HK-2 (cell line): Measurements from ENCODE around the gene ZFR2.
A peak's percentile ranks its signal among the peaks of the same experiment; 100 is the strongest.
"Not testable (repeated sequence)": the region's sequence is repeated elsewhere in the genome, so short reads cannot be mapped to it uniquely, and the experiment has no call there.

ENCODE experiments used
- DNase-seq: peaks from one replicate; pipeline ENCODE4 v3.0.0-alpha.2; 2018; ENCODE audit not compliant: unreplicated experiment

The ZFR2 gene

DNA sequence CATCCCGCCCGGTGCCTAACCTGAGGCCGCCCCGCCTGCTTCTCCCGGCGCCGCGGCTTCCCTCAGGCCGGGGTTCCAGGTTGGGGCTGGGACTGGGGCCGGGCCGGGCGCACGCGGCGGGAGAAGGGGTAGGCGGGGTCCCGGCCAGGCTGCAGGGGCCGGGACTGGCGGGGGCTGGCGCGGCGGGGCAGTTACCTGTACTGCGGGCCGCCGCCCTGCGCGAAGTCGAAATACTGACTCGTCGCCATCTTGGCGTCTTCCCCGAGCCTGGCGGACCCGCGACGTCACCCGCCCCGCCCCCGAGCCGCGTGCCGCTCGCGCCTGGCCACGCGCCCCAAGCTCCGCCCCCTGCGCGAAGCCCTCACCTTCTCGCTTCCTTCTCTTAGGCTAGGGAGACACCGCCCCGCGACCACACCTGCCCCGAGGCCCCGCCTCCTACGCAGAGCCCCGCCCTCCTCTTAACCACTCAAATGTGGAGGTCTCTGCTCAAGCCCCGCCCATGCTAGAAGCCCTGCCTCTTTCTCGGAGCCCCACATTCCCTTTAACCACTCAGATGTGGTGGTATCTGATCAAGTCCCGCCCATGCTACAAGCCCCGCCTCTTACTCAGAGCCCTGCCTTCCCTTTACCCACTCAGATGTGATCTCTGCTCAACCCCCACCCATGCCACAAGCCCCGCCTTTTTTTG is at the start of gene ZFR2:
ZFR2 (minus strand) TSS at position 269 of the 687 bp plus-strand sequence; CDS start at position 248, 21 bp downstream.
- DNase-seq, result peak; percentile 94

DNA sequence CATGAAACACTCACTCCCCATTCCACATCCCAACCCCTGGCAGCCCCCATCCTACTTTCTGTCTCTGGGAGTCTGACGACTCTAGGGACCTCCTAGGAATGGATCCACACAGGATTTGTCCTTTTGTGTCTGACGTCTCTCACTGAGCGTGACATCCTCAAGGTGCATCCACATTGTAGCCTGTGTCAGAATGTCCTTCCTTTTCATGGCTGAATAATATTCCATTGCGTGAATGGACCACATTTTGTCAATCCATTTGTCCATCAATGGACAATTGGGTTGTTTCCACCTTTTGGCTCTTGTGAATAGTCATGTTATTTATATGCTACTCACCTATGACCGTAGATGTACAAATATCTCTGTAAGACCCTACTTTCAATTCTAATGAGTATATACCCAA is 47.2 kb upstream of the ZFR2 start:
- DNase-seq, result no peak

DNA sequence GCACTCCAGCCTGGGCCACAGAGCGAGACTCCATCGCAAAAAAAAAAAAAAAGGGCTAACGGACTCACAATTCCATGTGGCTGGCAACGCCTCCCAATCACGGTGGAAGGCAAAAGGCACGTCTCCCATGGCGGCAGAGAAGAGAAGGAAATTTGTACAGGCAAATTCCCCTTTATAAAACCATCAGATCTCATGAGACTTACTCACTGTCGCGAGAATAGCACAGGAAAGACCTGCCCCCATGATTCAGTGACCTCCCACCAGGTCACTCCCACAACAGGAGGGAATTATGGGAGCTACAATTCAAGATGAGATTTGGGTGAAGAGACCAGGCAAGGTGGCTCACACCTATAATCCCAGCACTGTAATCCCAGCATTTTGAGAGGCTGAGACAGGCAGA is 45.4 kb upstream of the ZFR2 start:
- DNase-seq, result no peak

DNA sequence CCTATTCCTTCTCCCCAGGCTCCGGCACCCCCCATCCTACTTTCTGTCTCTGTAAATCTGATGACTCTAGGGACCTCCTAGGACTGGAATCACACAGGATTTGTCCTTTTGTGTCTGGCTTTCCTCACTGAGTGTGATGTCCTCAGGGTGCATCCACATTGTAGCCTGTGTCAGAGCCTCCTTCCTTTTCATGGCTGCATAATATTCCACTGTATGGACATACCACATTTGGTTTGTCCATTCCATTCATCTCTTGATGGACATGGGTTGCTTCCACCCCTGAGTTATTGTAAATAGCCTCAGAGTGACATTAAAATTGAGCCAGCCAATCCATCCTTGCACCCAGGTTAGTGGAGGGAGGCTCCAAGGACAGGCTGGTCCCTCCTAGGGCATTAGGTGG is 41.3 kb upstream of the ZFR2 start:
- DNase-seq, result no peak

DNA sequence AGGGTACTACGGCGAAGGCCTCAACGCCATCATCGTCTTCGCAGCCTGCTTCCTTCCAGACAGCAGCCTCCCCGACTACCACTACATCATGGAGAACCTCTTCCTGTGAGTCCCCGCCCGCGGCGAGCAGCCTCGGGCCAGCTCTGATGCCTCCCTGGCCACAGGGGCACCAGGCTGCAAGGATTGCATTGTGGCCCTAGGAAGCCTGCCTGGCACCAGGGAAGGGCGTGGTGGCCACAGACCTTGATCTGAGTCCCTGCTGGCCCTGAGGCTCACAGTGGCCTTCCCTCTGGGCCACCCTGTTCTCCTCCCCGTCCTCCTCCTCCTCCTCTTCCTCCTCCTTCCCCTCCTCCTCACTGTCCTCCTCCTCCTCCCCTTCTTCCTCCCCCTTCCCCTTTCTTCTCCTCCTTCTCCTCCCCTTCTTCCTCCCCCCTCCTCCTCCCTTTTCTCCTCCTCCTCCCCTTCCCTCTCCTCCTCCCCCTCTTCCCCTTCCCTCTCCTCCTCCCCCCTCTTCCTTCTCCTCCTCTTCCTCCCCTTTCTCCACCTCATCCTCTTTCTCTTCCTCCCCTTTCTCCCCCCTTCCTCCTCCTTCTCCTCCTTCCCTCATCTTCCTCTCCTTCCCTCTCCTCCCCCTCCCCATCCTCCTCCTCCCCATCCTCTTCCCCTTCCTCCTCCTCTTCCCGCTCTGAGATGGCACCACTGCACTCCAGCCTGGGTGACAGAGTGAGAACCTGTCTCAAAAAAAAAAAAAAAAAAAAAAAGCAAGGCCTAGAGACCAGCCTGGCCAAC is 39.6 kb upstream of the ZFR2 start:
- DNase-seq, result no peak

DNA sequence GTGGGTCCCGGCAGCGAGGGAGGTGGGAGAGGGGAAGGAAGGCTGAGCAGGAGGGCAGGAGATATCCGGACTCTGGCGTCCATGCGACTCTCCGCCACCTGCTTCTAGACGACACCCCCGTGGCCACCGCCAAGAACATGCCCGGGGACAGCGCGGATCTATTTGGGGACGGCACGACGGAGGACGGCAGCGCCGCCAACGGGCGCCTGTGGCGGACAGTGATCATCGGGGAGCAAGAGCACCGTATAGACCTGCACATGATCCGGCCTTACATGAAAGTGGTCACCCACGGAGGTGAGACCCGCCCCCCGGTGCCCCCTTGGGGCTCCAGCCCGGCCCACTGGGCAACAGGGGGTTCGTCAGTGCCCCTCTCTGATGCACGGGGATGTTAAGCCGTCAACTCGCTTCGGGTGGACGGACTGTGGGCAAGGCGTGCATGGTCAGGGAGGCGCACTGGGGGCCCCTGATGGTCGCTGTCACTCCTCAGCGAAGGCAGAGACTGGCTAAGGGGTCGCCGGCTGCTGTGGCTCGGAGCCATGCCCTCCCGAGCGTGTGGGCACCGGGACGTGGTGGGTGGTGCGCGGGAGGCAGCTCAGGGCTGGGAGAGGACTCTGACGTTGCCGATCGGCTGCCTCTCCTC is 38.9 kb upstream of the ZFR2 start:
- DNase-seq, result no peak

DNA sequence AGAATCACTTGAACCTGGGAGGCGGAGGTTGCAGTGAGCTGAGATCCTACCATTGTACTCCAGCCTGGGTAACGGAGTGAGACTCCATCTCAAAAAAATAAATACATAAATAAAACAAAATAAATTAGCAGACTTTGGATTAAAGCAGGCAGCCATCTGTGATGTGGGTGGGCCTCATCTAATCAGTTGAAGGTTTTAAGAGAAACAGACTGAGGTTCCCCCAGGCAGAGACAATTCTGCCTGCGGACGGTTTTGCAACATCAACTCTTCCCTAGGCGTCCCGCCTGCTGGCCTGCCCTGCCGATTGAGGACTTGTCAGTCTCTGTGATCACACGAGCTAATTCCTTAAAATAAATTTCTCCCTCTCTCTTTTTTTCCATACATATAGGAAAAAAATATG is 35.4 kb upstream of the ZFR2 start:
- DNase-seq, result no peak

DNA sequence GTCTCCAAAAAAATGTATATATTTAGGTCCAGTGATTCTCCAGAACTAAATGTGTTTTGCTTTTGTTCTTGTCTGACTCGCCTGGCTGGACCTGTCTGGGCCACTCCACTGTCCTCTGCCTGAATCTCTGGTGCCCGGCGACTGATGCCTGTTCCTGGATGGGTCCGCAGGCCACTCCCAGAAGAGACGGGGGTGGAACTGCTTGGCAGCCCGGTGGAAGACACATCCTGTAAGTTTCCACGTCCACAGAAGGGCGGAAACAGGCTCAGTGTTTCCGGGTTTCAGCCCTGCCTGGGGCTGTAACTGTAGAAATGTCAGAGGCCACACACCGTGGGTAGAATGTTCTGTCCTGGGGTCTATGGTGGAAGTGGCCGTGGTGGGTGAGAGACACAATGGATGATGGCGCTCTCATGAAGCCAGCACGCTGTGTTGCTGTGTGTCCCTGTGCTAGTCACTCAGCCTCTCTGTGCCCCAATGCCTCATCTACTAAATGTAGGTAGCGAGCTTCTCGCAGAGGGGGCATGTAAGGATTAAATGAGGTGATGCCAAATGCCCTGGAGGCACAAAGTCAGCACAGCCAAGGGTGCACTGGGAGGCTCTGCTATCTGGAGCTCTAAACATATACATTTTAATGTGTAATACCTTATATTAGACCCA is 33.6 kb upstream of the ZFR2 start:
- no peak for DNase-seq

DNA sequence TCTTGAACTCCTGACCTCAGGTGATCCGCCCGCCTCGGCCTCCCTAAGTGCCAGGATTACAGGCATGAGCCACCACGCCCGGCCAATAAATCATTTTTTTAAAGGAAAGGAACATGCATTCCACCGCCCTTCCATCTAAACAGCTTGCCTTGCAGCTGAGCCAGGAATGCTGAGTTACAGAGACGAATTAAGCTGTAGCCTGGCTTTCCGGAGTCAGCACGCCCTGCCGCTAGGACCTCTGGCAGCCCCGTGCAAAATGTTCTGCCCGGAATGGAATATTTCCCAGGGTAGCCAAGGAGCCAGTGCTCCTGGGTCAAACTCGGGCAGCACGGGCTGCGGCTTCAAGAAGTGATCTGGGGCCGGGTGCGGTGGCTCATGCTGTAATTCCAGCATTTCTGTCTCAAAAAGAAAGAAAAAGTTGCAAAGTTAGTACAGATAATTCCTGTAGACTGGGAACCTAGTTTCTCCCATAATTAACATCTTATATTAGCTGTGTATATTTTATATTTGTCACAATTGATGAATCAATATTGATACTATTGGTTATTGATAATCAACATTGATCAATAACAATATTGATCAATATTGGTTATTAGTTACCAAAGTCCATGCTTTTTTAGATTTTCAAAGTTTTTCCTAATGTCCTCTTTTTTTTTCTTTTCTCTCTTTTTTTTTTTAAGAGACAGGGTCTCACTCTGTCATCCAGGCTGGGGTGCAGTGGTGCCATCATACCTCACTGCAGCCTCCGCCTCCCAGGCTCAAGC is 30.9 kb upstream of the ZFR2 start:
- DNase-seq, result no peak

DNA sequence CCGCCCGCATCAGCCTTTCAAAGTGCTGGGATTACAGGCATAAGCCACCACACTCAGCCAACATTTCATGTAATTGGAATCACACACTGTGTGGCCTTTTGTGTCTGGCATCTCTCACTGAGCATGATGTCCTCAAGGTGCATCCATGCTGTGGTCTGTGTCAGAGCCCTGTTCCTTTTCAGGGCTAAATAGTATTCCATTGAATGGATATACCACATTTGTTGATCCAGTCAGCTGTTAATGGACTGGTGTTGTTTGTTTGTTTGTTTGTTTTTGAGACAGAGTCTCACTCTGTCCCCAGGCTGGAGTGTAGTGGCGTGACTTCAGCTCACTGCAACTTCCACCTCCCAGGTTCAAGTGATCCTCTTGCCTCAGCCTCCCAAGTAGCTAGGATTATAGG is 29.6 kb upstream of the ZFR2 start:
- no peak for DNase-seq

DNA sequence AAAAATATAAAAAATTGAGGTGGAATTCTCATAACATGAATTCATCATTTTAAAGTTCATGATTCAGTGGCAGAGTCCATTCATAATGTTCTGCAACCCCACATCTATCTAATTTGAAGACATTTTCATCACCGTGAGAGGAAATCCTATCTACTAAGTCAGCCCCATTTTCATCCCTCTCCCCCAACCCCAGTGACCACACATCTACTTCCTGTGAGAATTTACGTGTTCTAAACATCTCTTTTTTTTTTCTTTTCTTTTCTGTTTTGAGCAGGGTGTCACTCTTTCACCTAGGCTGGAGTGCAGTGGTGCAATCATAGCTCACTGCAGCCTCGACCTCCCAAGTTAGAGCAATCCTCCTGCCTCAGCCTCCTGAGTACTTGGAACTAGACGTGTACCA is 29.1 kb upstream of the ZFR2 start:
- DNase-seq, result no peak

DNA sequence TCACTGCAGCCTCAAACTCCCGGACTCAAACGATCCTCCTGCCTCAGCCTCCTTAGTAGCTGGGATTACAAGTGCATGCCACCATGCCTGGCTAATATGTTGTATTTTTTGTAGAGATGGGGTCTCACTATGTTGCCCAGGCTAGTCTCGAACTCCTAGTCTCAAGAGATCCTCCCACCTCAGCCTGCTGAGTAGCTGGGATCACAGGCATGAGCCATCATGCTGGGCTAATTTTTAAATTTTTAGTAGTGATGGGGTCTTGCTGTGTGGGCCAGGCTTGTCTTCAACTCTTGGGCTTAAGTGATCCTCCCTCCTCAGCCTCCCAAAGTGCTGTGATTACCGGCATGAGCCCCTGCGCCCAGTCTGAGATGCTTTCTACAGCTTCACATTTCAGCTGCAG is 26.9 kb upstream of the ZFR2 start:
- DNase-seq, result no peak

DNA sequence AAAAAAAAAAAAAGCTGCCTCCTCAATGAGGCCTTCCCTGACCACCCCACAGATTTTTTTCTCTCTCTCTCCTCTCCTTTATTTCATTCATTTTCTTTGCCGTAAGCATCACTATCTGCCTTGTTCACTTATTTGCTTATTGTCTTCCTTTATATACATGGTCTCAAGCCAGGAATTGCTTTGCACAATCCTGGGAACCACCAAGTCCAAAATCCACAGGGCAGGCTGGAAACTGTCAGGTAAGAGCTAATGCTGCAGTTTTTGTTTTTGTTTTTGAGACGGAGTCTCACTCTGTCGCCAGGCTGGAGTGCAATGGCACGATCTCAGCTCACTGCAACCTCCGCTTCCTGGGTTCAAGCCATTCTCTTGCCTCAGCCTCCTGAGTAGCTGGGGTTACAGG is 26.1 kb upstream of the ZFR2 start:
- not testable (repeated sequence) for DNase-seq

DNA sequence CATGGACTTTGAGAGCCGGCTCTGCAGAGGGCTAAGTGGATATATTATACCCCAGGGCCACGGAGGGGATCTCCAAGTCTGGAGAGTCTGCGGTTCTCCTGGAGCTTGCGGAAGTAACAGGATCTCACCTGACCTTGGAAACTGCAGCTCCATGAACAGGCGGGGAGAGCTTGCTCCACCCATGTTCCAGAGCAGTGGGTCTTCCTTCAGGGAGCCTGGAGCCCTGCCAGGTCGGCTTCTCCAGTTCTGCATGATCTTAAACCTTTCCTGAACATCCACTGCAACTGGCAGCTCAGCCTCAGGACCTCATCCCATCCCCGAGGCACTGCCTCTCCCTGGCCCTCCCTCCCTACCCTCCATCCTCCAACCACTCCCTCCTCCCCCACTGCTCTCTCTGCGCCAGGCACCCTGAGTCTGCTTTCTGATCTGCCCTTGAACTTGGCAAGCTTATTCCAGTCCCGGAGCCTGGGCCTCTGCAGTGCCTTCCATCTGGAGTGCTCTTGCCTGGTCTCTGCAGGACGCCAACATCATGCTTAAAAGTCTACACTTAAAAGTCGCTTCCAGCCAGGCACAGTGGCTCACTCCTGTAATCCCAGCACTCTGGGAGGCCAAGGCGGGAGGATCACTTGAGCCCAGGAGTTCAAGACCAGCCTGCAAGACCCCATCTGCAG is 24.8 kb upstream of the ZFR2 start:
- DNase-seq, result no peak

DNA sequence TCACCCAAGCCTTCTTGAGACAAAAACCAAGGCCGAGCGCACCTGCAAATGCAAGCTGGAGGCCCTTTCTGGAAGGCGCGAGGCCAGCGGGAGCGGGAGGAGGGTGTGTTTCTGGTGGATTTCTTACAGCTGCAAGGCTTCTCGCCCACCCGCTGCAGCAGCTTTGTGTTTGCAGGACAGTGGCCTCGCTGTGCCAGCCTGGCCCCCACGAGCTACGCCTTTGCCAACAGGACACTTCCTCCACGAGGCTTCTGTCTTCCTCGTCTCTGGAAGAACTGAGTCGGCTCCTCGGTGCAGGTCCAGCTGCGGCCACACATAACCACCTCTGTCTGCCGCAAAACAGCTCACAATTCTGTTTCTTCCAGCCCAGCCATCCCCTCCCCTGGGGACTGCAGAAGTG is 21.8 kb upstream of the ZFR2 start:
- DNase-seq, result no peak

DNA sequence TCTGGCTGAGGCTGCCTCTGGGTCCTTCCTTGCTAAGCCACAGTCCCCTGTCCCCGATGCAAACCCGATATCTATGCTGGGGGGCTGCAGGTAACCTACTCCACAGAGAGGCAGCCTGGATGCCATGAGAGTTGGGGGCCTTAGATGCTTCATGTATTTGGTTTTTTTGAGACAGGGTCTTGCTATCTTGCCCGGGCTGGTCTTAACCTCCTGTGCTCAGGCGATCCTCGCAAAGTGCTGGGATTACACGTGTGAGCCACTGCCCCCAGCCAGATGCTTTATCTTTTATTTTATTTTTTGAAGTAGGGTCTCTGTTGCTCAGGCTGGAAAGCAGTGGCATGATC is 13.2 kb upstream of the ZFR2 start:
- no peak for DNase-seq

DNA sequence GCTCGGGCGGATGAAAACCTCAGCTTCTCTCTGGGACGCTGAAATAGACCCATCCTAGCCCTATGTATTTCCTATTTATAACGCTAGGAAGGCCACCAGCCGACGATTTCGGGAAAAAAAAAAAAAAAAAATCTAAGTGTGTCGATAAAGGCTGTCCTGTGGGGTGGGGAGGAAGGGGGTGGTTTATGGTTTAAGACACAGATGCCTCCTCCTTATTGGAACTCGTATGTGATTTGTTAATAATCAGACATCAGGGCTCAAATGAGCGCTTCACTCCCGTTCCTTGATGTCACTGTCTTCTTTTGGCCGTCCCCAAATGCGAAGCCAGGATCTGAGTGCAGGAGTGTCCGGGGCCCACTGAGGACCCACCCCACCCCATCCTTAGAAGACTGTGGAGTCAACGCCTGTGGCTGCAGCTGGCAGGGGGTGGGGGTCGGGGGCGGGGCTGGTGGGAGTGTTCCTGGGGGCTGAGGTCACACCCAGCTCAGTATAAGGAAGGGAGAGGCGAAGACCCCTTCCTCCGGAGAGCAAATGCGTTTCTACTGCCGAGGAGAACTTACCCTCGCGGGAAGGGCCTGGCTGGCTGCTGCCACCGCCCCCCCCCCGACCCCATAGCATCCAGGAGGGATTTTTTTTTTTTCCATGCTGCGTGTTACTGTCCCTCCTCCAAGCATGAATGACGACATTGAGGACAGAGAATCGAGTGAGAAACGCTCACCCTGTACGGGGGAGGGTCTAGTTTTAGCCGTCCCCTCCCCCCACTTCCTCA is 12.6 kb upstream of the ZFR2 start:
- DNase-seq, result no peak

DNA sequence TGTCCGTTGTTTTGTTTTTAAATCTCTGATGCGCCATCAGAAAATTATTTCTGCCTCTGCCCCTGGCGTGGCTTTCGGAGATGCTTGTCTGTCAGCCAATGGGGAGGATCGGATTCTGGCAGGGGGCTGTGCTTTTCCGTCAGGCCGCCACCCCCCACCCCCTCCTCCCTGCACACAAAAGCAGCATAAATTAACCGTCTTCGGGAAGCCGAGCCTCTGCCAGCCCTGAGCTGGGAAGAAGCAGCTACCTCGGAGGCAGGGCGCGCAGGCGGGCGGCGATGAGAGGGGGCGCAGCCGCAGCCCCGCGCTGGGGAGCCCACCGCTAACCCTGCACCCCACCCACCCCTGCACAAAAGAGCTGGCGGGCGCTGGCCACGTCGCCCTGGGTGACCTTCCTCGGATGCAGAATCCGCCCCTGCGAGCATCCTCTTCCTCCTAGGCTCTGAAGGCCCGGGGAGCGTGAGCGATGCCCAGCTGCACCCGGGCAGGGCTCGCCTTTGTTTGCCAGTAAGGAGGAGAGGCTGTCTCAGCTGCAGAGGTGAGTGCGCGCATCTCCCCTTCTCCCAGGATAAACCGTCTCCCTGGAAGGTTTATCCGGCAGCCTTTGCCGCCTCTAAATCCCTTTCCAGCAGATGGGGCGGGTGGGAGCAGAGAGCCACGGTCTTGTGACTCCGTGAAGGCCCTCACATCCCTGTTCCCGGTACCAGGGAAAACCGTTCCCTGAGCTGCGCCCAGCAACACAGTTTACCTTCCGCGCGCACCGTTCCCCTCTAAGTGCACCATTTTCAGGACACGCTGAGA is 11.8 kb upstream of the ZFR2 start, which contains the start of gene ATCAY:
ATCAY (plus strand) TSS at position 215 of the 801 bp plus-strand sequence. CDS start 5,083 bp downstream, outside the sequence.
- DNase-seq, result no peak

DNA sequence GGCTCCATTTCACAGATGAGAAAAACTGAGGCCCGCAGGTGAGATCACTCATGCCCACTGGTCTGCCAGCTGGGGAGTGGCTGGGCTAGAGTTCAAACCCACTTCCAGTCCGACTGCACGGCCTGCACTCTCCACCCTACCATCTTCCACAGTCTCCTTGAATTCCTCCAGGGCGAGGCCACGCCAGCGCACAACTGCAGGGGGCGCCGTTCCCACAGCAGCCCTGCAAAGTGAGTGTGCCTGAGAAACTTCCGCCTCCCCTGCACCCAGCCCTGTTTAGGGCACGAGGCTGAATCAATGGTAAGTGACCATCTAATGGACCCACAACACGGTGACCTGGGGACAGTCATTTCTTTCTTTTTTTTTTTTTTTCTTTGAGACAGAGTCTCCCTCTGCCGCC is 10.8 kb upstream of the ZFR2 start:
- no peak for DNase-seq

DNA sequence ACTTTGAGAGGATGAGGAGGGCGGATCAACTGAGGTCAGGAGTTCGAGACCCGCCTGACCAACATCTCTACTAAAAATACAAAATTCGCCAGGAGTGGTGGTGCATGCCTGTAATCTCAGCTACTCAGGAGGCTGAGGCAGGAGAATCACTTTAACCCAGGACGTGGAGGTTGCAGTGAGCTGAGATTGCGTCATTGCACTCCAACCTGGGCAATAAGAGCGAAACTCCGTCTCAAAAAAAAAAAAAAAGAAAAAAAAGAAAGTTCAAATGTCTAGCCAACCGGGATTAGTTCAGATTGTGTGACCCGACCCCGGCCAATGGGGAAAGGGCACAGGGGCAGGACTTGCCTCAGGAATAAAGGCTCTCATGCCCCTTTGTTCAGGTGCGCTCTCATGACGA is 5.9 kb upstream of the ZFR2 start:
- not testable (repeated sequence) for DNase-seq
